A549 (cell line): ENCODE measurements around the gene GAS6. TPM values are rescaled to one million over a fixed set of nuclear protein-coding genes. Genes with fewer than 3 reads are reported as not detected.
"Not testable (repeated sequence)": the region's sequence is repeated elsewhere in the genome, so short reads cannot be mapped to it uniquely, and the experiment has no call there.

Source experiments
- ATAC-seq, 2 experiments: fragments of 200-7000 bp in 1 of 2; fragments of >200 bp in 1 of 2; cut with Nextera tagmentation in 1 of 2; cut with Tn5 transposase in 1 of 2; 3 replicates each; pipeline versions ENCODE4 v1.8.0 to v1.9.1; 2018 to 2020; ENCODE audit warnings: mild to moderate bottlenecking in 1 of 2, moderate library complexity in 1 of 2
- CTCF ChIA-PET: fragments of 300-600 bp; sonication (Branson Sonifier 250); formaldehyde crosslinking; extraction: SDS; loops from one replicate; lab custom pipeline; 2021; ENCODE audit warnings: antibody characterized with exemption, inconsistent platforms; lab: Yijun Ruan, JAX
- POLR2A ChIA-PET: fragments of 350-600 bp; formaldehyde crosslinking; extraction: SDS; loops from one replicate; lab custom pipeline; 2021; ENCODE audit warnings: antibody characterized with exemption, inconsistent platforms; lab: Yijun Ruan, JAX
- DNase-seq, 2 experiments: peaks; one replicate each; pipeline versions ENCODE4 v3.0.0 to v3.0.0-alpha.2; 2011 to 2016; ENCODE audit warnings: low read depth in 1 of 2, low spot score in 1 of 2
- FAIRE-seq: peaks from 2 replicates; lab custom pipeline; 2011; peaks lifted over from hg19 to GRCh38; lab: Jason Lieb, UNC
- H3K27ac ChIP-seq, 2 experiments: fragments of >200 bp; sonication (Bioruptor Twin); formaldehyde crosslinking; 3 replicates each; pipeline ENCODE4 v1.5.1; 2016 to 2017
- H3K4me1 ChIP-seq: fragments of >200 bp; sonication (Bioruptor Twin); formaldehyde crosslinking; 3 replicates; pipeline ENCODE4 v1.6.1; 2016
- H3K4me2 ChIP-seq: fragments of >200 bp; sonication (Bioruptor Twin); formaldehyde crosslinking; 3 replicates; pipeline ENCODE4 v1.6.1; 2016
- H3K4me3 ChIP-seq: fragments of >200 bp; sonication (Bioruptor Twin); formaldehyde crosslinking; 3 replicates; pipeline ENCODE4 v1.5.1; 2016
- H3K9me3 ChIP-seq: fragments of >200 bp; sonication (Bioruptor Twin); formaldehyde crosslinking; 3 replicates; pipeline ENCODE4 v1.6.1; 2016
- CBX2 ChIP-seq: fragments of 200-600 bp; sonication (generic); IDR thresholded peaks from 2 replicates; pipeline ENCODE4 v1.6.1; 2016; ENCODE audit warnings: low read depth, mild to moderate bottlenecking, borderline replicate concordance
- CEBPB ChIP-seq, 2 experiments: fragments of >200 bp in 1 of 2; sonication (Bioruptor Twin) in 1 of 2; formaldehyde crosslinking in 1 of 2; IDR thresholded peaks; 2 replicates each; pipeline ENCODE4 v1.6.1; 2012 to 2016
- EHMT2 ChIP-seq: fragments of 200-600 bp; sonication (generic); IDR thresholded peaks from 2 replicates; pipeline ENCODE4 v1.6.1; 2016; ENCODE audit warnings: antibody characterized with exemption, low read depth, mild to moderate bottlenecking, moderate library complexity
- ESRRA ChIP-seq: fragments of 150-350 bp; IDR thresholded peaks from 2 replicates; pipeline ENCODE4 v1.6.1; 2014; ENCODE audit warnings: mild to moderate bottlenecking, low read length, borderline replicate concordance
- GATA3 ChIP-seq: IDR thresholded peaks from 2 replicates; pipeline ENCODE4 v1.6.1; 2012; ENCODE audit warnings: borderline replicate concordance
- JUNB ChIP-seq: fragments of >200 bp; sonication (Bioruptor Twin); formaldehyde crosslinking; IDR thresholded peaks from 2 replicates; pipeline ENCODE4 v1.6.1; 2016
- MAFK ChIP-seq: fragments of 450-650 bp; IDR thresholded peaks from 2 replicates; pipeline ENCODE4 v1.6.1; 2014; ENCODE audit not compliant: partially characterized antibody
- MYC ChIP-seq: IDR thresholded peaks from 2 replicates; pipeline ENCODE4 v1.6.1; 2012; ENCODE audit warnings: mild to moderate bottlenecking, inconsistent platforms, low read length, improper control_type of control experiment, borderline replicate concordance
- NFE2L2 ChIP-seq: fragments of 150-350 bp; conservative IDR thresholded peaks from 2 replicates; pipeline ENCODE4 v1.6.1; 2014; ENCODE audit warnings: low read length
- NPAS2 ChIP-seq: fragments of 250-450 bp; sonication (Bioruptor Pico); IDR thresholded peaks from 2 replicates; pipeline ENCODE4 v1.8.0; 2022; ENCODE audit warnings: mild to moderate bottlenecking, moderate library complexity, borderline replicate concordance
- REST ChIP-seq: fragments of 200-600 bp; sonication (generic); IDR thresholded peaks from 2 replicates; pipeline ENCODE4 v1.6.1; 2016; ENCODE audit warnings: antibody characterized with exemption, mild to moderate bottlenecking, moderate library complexity
- RFX5 ChIP-seq: fragments of 450-650 bp; IDR thresholded peaks from 2 replicates; pipeline ENCODE4 v1.7.1; 2014; ENCODE audit warnings: antibody characterized with exemption, mild to moderate bottlenecking, moderate library complexity
- ZC3H11A ChIP-seq: fragments of 450-650 bp; IDR thresholded peaks from 2 replicates; pipeline ENCODE4 v1.6.1; 2014; ENCODE audit warnings: antibody characterized with exemption, mild to moderate bottlenecking
- ZFP36 ChIP-seq: fragments of 450-650 bp; IDR thresholded peaks from 2 replicates; pipeline ENCODE4 v1.6.1; 2014; ENCODE audit warnings: borderline replicate concordance; ENCODE audit not compliant: partially characterized antibody
- ZNF302 ChIP-seq: fragments of 250-450 bp; sonication (Bioruptor Pico); IDR thresholded peaks from 2 replicates; pipeline ENCODE4 v1.9.0; 2021; ENCODE audit warnings: inconsistent platforms, mild to moderate bottlenecking, moderate library complexity
- WGBS: methylation state at CpG from one replicate; pipeline ENCODE4 v1.1.6; 2017; ENCODE audit errors: missing lambda C conversion rate; 5-methylcytosine and 5-hydroxymethylcytosine counted together
- polyA plus RNA-seq, 4 experiments: library from polyadenylated mRNA; depleted of rRNA in 3 of 4; stranded (reverse); fragments of >200 nt; fragmentation: RNase III in 1 of 4; extraction: RNeasy Plus Mini Kit Qiagen cat#74134 plus additional on column Dnase treatment in 1 of 4; gene quantifications; 2 replicates in 3 of 4; 3 replicates in 1 of 4; pipeline ENCODE4 v1.2.3, GENCODE V29; 2011 to 2017
- TF ChIP-seq, protein P1 (sequence below): IDR thresholded peaks from 2 replicates; pipeline ENCODE4 v1.6.1; 2012; ENCODE audit warnings: low read depth, borderline replicate concordance
- TF ChIP-seq, protein P2 (sequence below): fragments of 150-350 bp; IDR thresholded peaks from 2 replicates; pipeline ENCODE4 v1.6.1; 2014; ENCODE audit warnings: low read depth, mild to moderate bottlenecking, low read length
- TF ChIP-seq, protein P3 (sequence below): fragments of 250-450 bp; sonication (Bioruptor Pico); IDR thresholded peaks from 2 replicates; pipeline ENCODE4 v1.5.0; 2020; ENCODE audit warnings: low read depth, mild to moderate bottlenecking, moderate library complexity

GAS6 gene
- polyA plus RNA-seq, 2 of the 4 experiments (the other 2 are of a cell fraction), result 3.5 to 5.7 TPM

DNA sequence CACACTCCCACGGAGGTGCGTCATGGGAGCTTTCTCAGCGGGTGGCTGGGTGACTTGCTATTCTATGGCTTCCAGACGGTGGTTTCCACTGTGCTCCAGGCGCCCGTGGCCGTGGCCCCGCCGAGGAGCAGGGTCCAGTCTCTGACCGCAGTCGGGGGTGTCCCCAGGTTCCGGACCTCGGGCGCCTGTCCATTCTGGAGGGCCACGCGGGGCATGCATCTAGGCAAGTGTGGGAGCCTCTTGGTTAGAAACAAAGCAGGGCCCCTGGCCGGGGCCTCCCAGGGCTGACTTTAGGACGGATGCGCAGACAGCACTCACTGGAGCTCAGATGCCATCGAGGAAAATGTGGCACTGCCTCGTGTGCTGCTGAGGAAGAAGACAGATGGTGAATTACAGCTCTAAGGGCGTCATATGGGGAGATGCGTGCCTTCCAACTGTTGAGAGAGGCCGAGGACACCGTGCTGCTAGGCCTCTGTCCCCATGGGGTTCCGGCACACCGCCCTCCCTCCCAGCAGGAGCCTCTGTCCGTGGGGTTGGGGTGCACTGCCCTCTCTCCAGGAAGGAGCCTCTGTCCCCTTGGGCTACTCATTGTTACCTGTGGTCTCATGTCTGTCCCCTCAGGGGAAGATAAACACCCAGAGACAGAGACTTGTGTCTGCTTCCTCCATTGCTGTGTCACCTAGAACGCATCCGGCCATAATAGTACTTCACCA is 66.8 kb downstream of the GAS6 start:
- Histone ChIP-seq H3K9me3 (no peaks in the 10 kb centered on the region), H3K4me2 (no peak overlapping the region), H3K4me3 (no peak overlapping the region), H3K4me1 (no peaks in the 10 kb centered on the region), H3K27ac (no peak overlapping the region)
- no peak for ATAC-seq
- ChIA-PET CTCF (no interaction called here), POLR2A (no interaction called here)
- TF ChIP-seq, protein P1, sequence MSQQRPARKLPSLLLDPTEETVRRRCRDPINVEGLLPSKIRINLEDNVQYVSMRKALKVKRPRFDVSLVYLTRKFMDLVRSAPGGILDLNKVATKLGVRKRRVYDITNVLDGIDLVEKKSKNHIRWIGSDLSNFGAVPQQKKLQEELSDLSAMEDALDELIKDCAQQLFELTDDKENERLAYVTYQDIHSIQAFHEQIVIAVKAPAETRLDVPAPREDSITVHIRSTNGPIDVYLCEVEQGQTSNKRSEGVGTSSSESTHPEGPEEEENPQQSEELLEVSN, result no peak
- no peak for TF ChIP-seq RFX5
- TF ChIP-seq CEBPB (IDR thresholded peaks at IDR 0.05), result no peak
- no peak for TF ChIP-seq ZC3H11A
- no peak for TF ChIP-seq CBX2
- no peak for TF ChIP-seq ESRRA
- TF ChIP-seq GATA3, result no peak
- TF ChIP-seq NFE2L2, result no peak
- TF ChIP-seq, protein P2, sequence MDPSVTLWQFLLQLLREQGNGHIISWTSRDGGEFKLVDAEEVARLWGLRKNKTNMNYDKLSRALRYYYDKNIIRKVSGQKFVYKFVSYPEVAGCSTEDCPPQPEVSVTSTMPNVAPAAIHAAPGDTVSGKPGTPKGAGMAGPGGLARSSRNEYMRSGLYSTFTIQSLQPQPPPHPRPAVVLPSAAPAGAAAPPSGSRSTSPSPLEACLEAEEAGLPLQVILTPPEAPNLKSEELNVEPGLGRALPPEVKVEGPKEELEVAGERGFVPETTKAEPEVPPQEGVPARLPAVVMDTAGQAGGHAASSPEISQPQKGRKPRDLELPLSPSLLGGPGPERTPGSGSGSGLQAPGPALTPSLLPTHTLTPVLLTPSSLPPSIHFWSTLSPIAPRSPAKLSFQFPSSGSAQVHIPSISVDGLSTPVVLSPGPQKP, result no peak
- TF ChIP-seq, protein P3, sequence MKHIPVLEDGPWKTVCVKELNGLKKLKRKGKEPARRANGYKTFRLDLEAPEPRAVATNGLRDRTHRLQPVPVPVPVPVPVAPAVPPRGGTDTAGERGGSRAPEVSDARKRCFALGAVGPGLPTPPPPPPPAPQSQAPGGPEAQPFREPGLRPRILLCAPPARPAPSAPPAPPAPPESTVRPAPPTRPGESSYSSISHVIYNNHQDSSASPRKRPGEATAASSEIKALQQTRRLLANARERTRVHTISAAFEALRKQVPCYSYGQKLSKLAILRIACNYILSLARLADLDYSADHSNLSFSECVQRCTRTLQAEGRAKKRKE (CRISPR knock-in tag), result no peak
- WGBS, result 74% methylated on average over 6 of the region's 30 CpGs
- DNase-seq, result no peak
- FAIRE-seq, result no peak

DNA sequence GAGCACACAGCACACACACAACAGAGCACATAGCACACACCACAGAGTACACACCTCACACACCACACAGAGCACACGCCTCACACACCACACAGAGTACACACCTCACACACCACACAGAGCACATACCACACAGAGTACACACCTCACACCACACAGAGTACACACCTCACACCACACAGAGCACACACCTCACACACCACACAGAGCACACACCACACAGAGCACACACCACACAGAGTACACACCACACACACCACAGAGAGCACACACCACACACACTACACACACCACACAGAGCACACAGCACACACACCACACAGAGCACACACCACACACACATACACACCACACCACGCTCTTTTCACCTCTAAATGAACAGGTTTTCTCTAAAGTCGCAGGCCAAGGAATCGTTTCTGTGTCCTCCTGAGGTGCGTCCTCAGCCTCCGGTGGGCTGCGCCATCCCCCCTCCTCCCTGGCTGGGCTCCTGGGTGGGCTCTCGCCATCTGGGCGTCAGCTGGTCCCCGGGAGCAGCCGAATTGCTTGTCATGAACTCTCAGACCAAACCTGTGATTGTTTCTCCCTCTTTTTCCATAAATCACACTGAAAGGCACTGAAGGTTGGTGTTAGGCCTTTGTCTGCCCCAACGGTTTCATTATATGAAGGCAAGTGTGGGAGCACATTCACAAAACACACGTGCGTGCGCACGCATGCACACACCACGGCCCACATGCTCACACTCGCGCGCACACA is 67.5 kb downstream of the GAS6 start:
- Histone ChIP-seq H3K4me3 (no peak overlapping the region), H3K4me2 (no peak overlapping the region), H3K4me1 (no peaks in the 10 kb centered on the region), H3K27ac (no peak overlapping the region), H3K9me3 (no peaks in the 10 kb centered on the region)
- TF ChIP-seq MYC, result no peak
- no peak for TF ChIP-seq MAFK
- no peak for TF ChIP-seq NPAS2 (CRISPR knock-in tag)
- TF ChIP-seq EHMT2, result no peak
- TF ChIP-seq ZNF302 (CRISPR knock-in tag), result no peak
- TF ChIP-seq REST, result no peak
- TF ChIP-seq JUNB, result no peak
- no peak for TF ChIP-seq ZFP36
- CTCF ChIA-PET, result no interaction called here
- POLR2A ChIA-PET, result no interaction called here
- FAIRE-seq (no peak), ATAC-seq (no peak), DNase-seq (no peak)
- 56% methylated on average over 16 of the region's 20 CpGs for WGBS

- H3K27ac ChIP-seq, H3K4me3 ChIP-seq, DNase-seq, H3K9me3 ChIP-seq, POLR2A ChIA-PET, H3K4me1 ChIP-seq, ATAC-seq, H3K4me2 ChIP-seq, FAIRE-seq: not testable (repeated sequence)
- CTCF ChIA-PET, result interaction anchor here (1.0 kb wide), 1 partner anchor 21 kb away, joined by 3 read pairs; no protein-coding TSS in a partner anchor
- 8% methylated on average over 1 of the region's 1 CpG for WGBS
Measured at GRCh38 chr13:113795362-113795761, 68.5 kb downstream of the GAS6 start.
